Fibroblast of peridontal ligament (primary cell): ENCODE data around the gene AP1S2.
"Not testable (repeated sequence)": the region's sequence is repeated elsewhere in the genome, so short reads cannot be mapped to it uniquely, and the experiment has no call there.

ENCODE experiments used
- DNase-seq: peaks from one replicate; pipeline ENCODE4 v3.0.0-alpha.2; 2010; ENCODE audit errors: extremely low read depth

The AP1S2 gene

DNA sequence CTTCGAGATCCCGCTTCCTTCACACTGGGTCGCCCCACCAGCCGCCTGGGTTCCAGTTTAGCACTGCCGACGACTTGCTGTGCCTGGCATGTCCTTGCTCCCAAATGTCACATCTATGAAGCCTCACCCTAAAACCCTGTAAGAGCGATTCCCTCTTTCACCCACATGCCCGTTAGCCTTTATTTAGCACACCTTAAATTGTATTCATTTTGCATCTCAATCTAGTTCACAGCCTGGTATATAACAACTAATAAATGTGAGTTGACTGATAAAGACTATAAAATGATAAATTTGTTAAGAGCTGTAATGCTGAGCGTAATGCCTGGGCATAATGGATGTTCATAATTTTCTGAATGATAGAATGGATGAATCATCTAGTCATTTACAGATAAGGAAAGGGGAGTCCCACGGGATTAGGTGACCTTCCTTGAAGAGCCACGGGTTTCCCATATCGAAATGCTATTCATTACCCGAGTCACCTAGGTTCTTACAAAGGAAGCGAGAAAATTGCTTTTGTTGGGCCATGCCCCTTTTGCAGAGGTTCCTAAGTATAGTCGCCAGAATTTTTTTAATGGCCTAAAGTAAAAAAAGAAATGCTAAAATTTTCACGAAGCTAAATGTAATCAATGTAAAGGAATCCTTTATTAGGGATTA is 1.1 kb upstream of the AP1S2 start:
- no peak for DNase-seq

GRCh38 chrX:15854080-15854655 is 445 bp downstream of the AP1S2 start:
- peak; percentile 11 for DNase-seq

DNA sequence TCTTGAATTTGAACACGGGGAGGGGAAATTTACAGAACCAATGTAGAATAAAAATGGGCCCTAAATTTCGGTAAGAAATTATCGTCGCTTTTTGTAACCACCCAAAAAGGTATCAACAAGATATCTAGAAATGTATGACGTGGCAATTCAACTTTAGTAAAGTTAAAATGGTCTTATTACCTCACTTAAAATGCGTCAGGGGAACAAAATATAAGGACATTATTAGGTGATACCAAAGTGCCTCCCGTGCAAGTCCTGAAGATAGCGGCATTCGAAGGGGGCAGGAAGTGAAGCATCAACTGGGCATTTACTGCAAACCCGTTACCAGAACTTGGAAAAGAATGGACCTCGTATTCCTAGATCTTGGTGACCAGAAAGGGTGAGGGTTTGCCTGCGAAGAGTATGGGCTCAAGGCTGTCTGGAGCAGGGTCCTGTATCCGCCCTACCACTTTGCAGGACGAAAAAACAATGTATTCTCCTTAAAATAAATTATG is 980 bp downstream of the AP1S2 start:
- peak; percentile 7 for DNase-seq

DNA sequence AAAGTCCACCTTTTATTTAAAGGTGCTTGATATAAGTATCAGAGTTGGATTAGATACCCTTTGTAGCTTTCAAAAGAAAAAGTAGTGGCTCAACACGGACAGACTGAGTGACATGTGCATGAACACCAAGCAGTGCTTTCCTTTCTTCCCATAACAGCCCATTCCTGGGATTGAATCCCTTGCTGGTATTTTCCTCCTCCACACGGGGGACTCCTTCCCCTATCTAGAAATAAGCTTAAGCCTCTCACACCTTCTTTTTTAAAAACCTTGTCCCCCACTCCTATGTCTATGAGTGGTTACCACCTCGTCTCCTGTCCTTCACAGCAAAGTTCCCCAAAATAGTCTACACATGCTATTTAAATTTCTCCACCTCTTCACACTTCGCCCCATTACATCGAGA is 5.1 kb downstream of the AP1S2 start:
- peak; percentile 40 for DNase-seq

DNA sequence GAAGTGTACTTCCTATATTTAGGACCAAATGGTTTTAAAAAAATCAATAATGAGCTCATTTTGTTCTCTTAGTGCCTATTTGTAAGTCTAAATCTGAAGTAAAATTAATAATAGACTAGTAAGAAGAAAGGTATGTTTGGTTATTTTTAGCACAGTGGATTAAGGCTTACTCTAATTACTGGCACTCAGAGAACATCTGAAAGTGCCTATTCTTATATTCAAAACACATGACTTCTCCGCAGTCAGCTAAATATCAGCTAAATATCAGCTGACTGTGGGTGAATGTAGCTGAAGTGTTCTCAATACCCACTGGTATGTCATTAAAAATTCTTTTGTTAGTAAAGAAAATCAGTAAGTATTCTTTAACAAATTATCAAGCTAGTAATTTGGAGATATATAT is 6.0 kb downstream of the AP1S2 start:
- peak; percentile 13 for DNase-seq

DNA sequence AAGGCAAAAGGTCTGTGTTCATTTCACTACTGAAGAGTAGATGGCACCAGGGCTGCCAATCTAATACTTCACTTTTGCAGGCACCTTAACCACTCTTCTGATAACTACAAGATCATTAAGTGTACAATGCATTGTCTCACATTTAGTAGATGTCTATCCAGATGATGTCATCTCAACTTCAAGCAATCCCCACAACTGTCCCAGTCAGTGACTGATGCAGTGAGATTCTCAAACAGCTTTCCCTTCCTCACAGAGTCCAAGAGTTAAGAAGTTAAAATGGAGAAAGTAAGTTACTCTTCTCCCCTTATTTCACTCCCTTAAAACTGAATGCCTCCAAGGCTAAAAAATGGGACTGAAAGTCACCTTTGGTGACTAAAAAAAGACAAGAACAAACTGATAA is 10.7 kb downstream of the AP1S2 start:
- no peak for DNase-seq

DNA sequence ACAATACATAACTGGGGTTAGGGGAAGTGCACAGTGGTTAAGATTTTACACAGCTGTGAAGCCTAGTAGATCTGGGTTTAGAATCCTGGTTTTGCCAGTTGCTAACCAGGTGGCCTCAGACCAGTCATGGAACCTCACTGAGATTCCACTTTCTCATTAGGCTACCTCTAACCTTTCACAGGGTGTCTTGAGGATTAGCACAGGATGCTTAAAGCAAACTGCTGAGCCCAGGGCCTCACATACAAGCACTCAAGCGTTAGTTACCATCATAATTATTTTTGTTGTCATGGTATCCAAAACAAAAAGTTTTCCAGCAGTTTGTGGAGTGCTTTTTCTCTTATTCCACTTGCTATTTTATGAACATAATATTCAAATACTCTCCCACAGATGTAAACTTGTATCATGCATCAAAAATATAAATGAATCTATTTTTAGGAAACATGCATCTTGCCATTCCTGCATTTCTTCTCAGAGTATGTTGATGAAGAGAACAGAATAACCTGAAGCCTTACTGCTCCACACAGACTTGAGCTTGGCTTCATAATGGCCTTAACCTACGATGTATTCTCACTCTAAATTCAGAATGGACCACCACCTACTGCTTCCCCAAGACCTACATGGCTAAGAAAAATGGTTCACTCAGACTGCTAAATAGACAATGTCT is 12.6 kb downstream of the AP1S2 start:
- DNase-seq, result no peak

GRCh38 chrX:15838017-15838416 is 16.6 kb downstream of the AP1S2 start:
- no peak for DNase-seq

GRCh38 chrX:15834827-15835595 is 19.6 kb downstream of the AP1S2 start:
- DNase-seq, result no peak

GRCh38 chrX:15834053-15834452 is 20.6 kb downstream of the AP1S2 start:
- no peak for DNase-seq

- DNase-seq, result not testable (repeated sequence)
Observed at GRCh38 chrX:15831347-15831746, 23.3 kb downstream of the AP1S2 start.

- DNase-seq, result no peak
Observed at GRCh38 chrX:15829217-15829616, 25.4 kb downstream of the AP1S2 start.

- no peak for DNase-seq
Observed at GRCh38 chrX:15825936-15826335, 28.7 kb downstream of the AP1S2 start.

DNA sequence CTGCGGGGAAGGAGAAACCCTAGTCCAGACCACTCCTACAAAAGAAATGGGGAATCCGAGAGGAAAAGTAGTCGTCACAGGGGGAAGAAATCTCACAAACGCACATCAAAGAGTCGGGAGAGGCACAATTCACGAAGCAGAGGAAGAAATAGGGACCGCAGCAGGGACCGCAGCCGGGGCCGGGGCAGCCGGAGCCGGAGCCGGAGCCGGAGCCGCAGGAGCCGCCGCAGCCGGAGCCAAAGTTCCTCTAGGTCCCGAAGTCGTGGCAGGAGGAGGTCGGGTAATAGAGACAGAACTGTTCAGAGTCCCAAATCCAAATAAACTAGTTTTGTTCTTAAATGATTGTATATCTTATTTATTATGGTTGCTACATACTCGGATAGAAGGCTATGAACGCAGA is 31.7 kb downstream of the AP1S2 start:
- DNase-seq, result no peak

- DNase-seq, result no peak
Observed at GRCh38 chrX:15820106-15821073, 34.2 kb downstream of the AP1S2 start.

- peak; percentile 30 for DNase-seq
Observed at GRCh38 chrX:15816886-15817285, 37.7 kb downstream of the AP1S2 start.

DNA sequence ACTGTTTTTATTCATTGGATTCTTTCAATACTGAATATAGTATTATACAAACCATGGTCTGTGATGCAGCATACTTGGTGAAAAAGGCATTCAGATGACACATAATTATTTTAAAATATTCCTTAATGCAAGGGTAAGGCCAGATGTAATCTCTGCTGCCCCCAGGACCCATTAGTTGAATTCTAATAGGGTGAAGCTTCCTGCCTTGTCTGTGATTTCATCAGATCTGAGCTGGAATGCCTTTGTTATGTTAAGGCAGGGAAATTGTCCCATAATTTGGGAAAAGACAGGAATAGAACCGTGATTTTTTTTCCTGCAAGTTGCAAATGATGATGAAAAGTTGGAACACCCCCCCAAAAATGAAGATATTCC is 38.2 kb downstream of the AP1S2 start:
- peak; percentile 24 for DNase-seq

GRCh38 chrX:15815779-15816437 is 38.7 kb downstream of the AP1S2 start:
- DNase-seq, result peak; percentile 19

DNA sequence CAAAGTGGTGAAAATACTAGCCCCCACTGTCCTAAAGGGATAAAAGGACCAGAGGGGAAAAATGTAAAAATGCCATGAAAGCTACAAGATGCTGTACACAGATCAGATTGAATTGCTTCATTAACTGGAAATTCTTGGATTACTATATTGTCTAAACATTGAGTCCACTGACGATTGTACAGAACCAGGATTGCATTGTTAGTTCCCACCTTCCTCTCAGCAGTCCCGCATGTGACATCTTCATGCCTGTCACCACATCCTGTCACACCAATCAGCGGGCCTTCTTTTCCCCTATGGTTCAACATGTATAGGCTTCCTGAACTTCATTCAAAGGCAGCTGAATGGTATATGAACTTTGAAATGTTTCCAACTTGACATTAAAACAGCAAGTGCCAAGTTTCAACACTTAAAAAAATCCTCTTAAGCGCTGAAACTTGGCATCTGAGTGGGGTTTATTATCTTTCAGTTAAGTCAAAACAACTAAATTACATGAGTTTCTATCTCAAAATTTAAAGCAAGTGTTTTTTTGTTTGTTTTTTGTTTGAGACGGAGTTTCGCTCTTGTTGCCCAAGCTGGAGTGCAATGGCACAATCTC is 39.7 kb downstream of the AP1S2 start:
- no peak for DNase-seq

DNA sequence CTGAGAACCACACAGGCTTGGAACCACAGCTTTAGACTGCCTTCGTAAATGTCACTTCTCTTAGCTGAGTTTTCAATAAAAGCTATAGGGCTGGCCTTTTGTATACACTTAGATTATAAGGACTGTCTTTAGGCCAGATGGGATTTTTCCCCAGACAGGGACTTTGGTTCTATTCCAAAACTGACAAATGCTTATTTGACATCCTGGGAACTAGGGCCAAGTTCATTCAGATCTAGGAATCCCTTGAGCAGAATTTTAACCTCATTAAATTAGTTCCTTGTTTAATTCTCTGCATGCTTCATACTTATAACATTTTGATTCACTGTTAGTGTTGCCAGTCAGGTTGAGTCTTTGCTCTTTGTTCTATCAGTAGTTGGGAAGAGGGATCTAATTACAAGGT is 41.2 kb downstream of the AP1S2 start:
- DNase-seq, result no peak
